ENCODE measurements around the gene TSKU.

TSKU gene

GRCh38 chr11:76795290-76795935, 12.3 kb downstream of the TSKU start:
- POLR2A ChIA-PET = no interaction called here
- peak; percentile 12 for DNase-seq (ENCODE audit: extremely low spot score)
- CTCF ChIA-PET = interaction anchor here (0.7 kb wide), 1 partner anchor 61 kb away, joined by 3 read pairs; no protein-coding TSS in a partner anchor
- TF ChIP-seq CTCF (IDR thresholded peaks at IDR 0.05; ENCODE audit: control extremely low read depth, extremely low read depth, low read depth, missing control alignments) = no peak

- peak; percentile 11 for DNase-seq (ENCODE audit: extremely low spot score)
- CTCF ChIA-PET = interaction anchor here (0.7 kb wide), 1 partner anchor 62 kb away, joined by 3 read pairs; no protein-coding TSS in a partner anchor
- TF ChIP-seq CTCF (IDR thresholded peaks at IDR 0.05; ENCODE audit: control extremely low read depth, extremely low read depth, low read depth, missing control alignments) = no peak
- POLR2A ChIA-PET = no interaction called here
Observed at GRCh38 chr11:76795936-76796441, 12.8 kb downstream of the TSKU start.

GRCh38 chr11:76796511-76797198, 13.5 kb downstream of the TSKU start:
- ChIA-PET CTCF (interaction anchor here (0.7 to 4.1 kb wide), 3 partner anchors 12 to 64 kb away, joined by 3 to 45 read pairs (median 33); no protein-coding TSS in a partner anchor), POLR2A (no interaction called here)
- TF ChIP-seq CTCF (IDR thresholded peaks at IDR 0.05; ENCODE audit: control extremely low read depth, extremely low read depth, low read depth, missing control alignments) = no peak
- DNase-seq (ENCODE audit: extremely low spot score) = peak; percentile 15

GRCh38 chr11:76797341-76798201, 14.4 kb downstream of the TSKU start:
- CTCF ChIA-PET = interaction anchor here (1.1 to 4.1 kb wide), 13 partner anchors 10 to 121 kb away, joined by 3 to 45 read pairs (median 6); no protein-coding TSS in a partner anchor
- DNase-seq (ENCODE audit: extremely low spot score) = peak; percentile 8
- POLR2A ChIA-PET = interaction anchor here (0.5 kb wide), 1 partner anchor 308 kb away, joined by 5 read pairs; no protein-coding TSS in a partner anchor
- no peak for TF ChIP-seq CTCF (IDR thresholded peaks at IDR 0.05; ENCODE audit: control extremely low read depth, extremely low read depth, low read depth, missing control alignments)

GRCh38 chr11:76798202-76798581, 15.0 kb downstream of the TSKU start:
- ChIA-PET POLR2A (interaction anchor here (0.5 kb wide), 1 partner anchor 309 kb away, joined by 5 read pairs; no protein-coding TSS in a partner anchor), CTCF (interaction anchor here (0.8 to 4.1 kb wide), 16 partner anchors 10 to 121 kb away, joined by 3 to 45 read pairs (median 6); no protein-coding TSS in a partner anchor)
- DNase-seq (ENCODE audit: extremely low spot score) = peak; percentile 15
- no peak for TF ChIP-seq CTCF (IDR thresholded peaks at IDR 0.05; ENCODE audit: control extremely low read depth, extremely low read depth, low read depth, missing control alignments)

- DNase-seq (ENCODE audit: extremely low spot score) = peak; percentile 10
- ChIA-PET CTCF (interaction anchor here (0.7 to 4.1 kb wide), 19 partner anchors 10 to 591 kb away, joined by 3 to 45 read pairs (median 4); no protein-coding TSS in a partner anchor), POLR2A (no interaction called here)
- TF ChIP-seq CTCF (IDR thresholded peaks at IDR 0.05; ENCODE audit: control extremely low read depth, extremely low read depth, low read depth, missing control alignments) = no peak
Observed at GRCh38 chr11:76798671-76799065, 15.5 kb downstream of the TSKU start.

Measured in GM10248 (cell line).